ENCODE results near the gene OR2A14.
A peak's percentile ranks its signal among the peaks of the same experiment; 100 is the strongest.
"Not testable (repeated sequence)": the region's sequence is repeated elsewhere in the genome, so short reads cannot be mapped to it uniquely, and the experiment has no call there.

OR2A14 gene

GRCh38 chr7:144158861-144159260 is 35.9 kb downstream of the OR2A14 start:
- DNase-seq = no peak

- no peak for DNase-seq
Measured at GRCh38 chr7:144164784-144165183, 41.8 kb downstream of the OR2A14 start.

GRCh38 chr7:144171594-144172350 is 48.8 kb downstream of the OR2A14 start:
- not testable (repeated sequence) for DNase-seq

GRCh38 chr7:144174613-144175012 is 51.6 kb downstream of the OR2A14 start:
- no peak for DNase-seq

- DNase-seq = peak; percentile 52
Measured at GRCh38 chr7:144178380-144179164, 55.6 kb downstream of the OR2A14 start.

- DNase-seq = not testable (repeated sequence)
Measured at GRCh38 chr7:144179165-144179479, 56.1 kb downstream of the OR2A14 start.

Measured in CD4-positive, alpha-beta T cell treated with Interleukin-4 for 4 hours (primary cell).